Measurements from ENCODE around the gene POLR3G.

GRCh38 chr5:90506221-90506620, 31.6 kb downstream of the POLR3G start:
- TF ChIP-seq EZH2 (IDR thresholded peaks at IDR 0.05) (no peak), POLR2AphosphoS5 (IDR thresholded peaks at IDR 0.05; ENCODE audit: borderline replicate concordance, low read depth, low read length) (no peak), FOXP2 (optimal IDR thresholded peaks at IDR 0.05; ENCODE audit: control extremely low read depth, extremely low read length, insufficient read depth) (no peak)

Measured in SK-N-MC (cell line).